NCI-H748 treated with DMSO at 0.1 percent for 48 hours (cell line): ENCODE results near the gene SDK2.

Experiments used
- DNase-seq: peaks from one replicate; lab custom pipeline; 2025; lab: John Stamatoyannopoulos, UW

Gene SDK2

GRCh38 chr17:73586275-73586832 is 57.9 kb downstream of the SDK2 start:
- no peak for DNase-seq

- DNase-seq: no peak
Measured at GRCh38 chr17:73585583-73585982, 58.7 kb downstream of the SDK2 start.

GRCh38 chr17:73584987-73585386 is 59.3 kb downstream of the SDK2 start:
- DNase-seq: no peak

- no peak for DNase-seq
Measured at GRCh38 chr17:73584049-73584448, 60.2 kb downstream of the SDK2 start.

- DNase-seq: no peak
Measured at GRCh38 chr17:73582821-73583220, 61.4 kb downstream of the SDK2 start.

GRCh38 chr17:73582359-73582758 is 61.9 kb downstream of the SDK2 start:
- no peak for DNase-seq

GRCh38 chr17:73581379-73581778 is 62.9 kb downstream of the SDK2 start:
- no peak for DNase-seq

GRCh38 chr17:73580073-73580710 is 64.1 kb downstream of the SDK2 start:
- DNase-seq: no peak

- DNase-seq: no peak
Measured at GRCh38 chr17:73576556-73577098, 67.6 kb downstream of the SDK2 start.

- DNase-seq: no peak
Measured at GRCh38 chr17:73575470-73576221, 68.6 kb downstream of the SDK2 start.

- no peak for DNase-seq
Measured at GRCh38 chr17:73571511-73572130, 72.6 kb downstream of the SDK2 start.

- no peak for DNase-seq
Measured at GRCh38 chr17:73569762-73570319, 74.4 kb downstream of the SDK2 start.

GRCh38 chr17:73568934-73569333 is 75.3 kb downstream of the SDK2 start:
- DNase-seq: no peak

GRCh38 chr17:73566905-73567782 is 77.1 kb downstream of the SDK2 start:
- no peak for DNase-seq

- no peak for DNase-seq
Measured at GRCh38 chr17:73564843-73565242, 79.4 kb downstream of the SDK2 start.

GRCh38 chr17:73562896-73563295 is 81.3 kb downstream of the SDK2 start:
- no peak for DNase-seq

GRCh38 chr17:73561111-73561510 is 83.1 kb downstream of the SDK2 start:
- no peak for DNase-seq

GRCh38 chr17:73560661-73561060 is 83.6 kb downstream of the SDK2 start:
- DNase-seq: no peak

- no peak for DNase-seq
Measured at GRCh38 chr17:73559532-73559931, 84.7 kb downstream of the SDK2 start.

GRCh38 chr17:73555199-73555960 is 88.9 kb downstream of the SDK2 start:
- DNase-seq: no peak

GRCh38 chr17:73554498-73554897 is 89.7 kb downstream of the SDK2 start:
- DNase-seq: no peak
